Common myeloid progenitor, CD34-positive (primary cell): Measurements from ENCODE around the gene PALLD.

ENCODE experiments used
- CTCF ChIA-PET: fragments of 350-600 bp; sonication (Branson Sonifier 250); formaldehyde crosslinking; loops from one replicate; lab custom pipeline; 2021; ENCODE audit warnings: antibody characterized with exemption; lab: Charles Lee
- POLR2A ChIA-PET: fragments of 350-600 bp; sonication (Branson Sonifier 250); formaldehyde crosslinking; loops from one replicate; lab custom pipeline; 2021; ENCODE audit warnings: antibody characterized with exemption; lab: Charles Lee
- DNase-seq, 3 donors: peaks; one replicate each; pipeline versions ENCODE4 v3.0.0 to v3.0.0-alpha.2; 2013
- H3K27ac ChIP-seq, 2 experiments: 1 replicate in 1 of 2; 2 replicates in 1 of 2; pipeline ENCODE4 v1.7.0; 2013; ENCODE audit warnings: inconsistent platforms in 2 of 2, low read length in 2 of 2, mild to moderate bottlenecking in 2 of 2, low read depth in 1 of 2, moderate library complexity in 1 of 2; ENCODE audit not compliant: severe bottlenecking in 2 of 2, insufficient read depth in 1 of 2, poor library complexity in 1 of 2
- H3K27me3 ChIP-seq, 5 experiments: replicated peaks in 2 of 5; 1 replicate in 3 of 5; 2 replicates in 2 of 5; pipeline versions ENCODE4 v1.6.1 to v1.7.0; 2013; ENCODE audit warnings: low read length in 4 of 5, mild to moderate bottlenecking in 2 of 5, moderate library complexity in 2 of 5, inconsistent platforms in 1 of 5; ENCODE audit not compliant: insufficient read depth in 5 of 5, control insufficient read depth in 4 of 5
- H3K36me3 ChIP-seq, 4 experiments: 1 replicate in 2 of 4; 2 replicates in 2 of 4; pipeline versions ENCODE4 v1.6.1 to v1.7.0; 2013; ENCODE audit warnings: low read length in 3 of 4, control low read depth in 1 of 4, mild to moderate bottlenecking in 1 of 4; ENCODE audit not compliant: control insufficient read depth in 4 of 4, insufficient read depth in 4 of 4
- H3K4me1 ChIP-seq, 4 experiments: 1 replicate in 3 of 4; 2 replicates in 1 of 4; pipeline versions ENCODE4 v1.6.1 to v1.7.1; 2013; ENCODE audit warnings: low read length in 3 of 4, mild to moderate bottlenecking in 3 of 4, control low read depth in 1 of 4, inconsistent platforms in 1 of 4, moderate library complexity in 1 of 4; ENCODE audit not compliant: control insufficient read depth in 4 of 4, insufficient read depth in 4 of 4; ENCODE audit errors: control extremely low read depth in 1 of 4
- H3K4me3 ChIP-seq, 7 experiments: 1 replicate in 4 of 7; 2 replicates in 3 of 7; pipeline versions ENCODE4 v1.5.1 to v1.7.0; 2013; ENCODE audit warnings: mild to moderate bottlenecking in 7 of 7, low read length in 6 of 7, moderate library complexity in 6 of 7, inconsistent platforms in 2 of 7, low read depth in 2 of 7, control low read depth in 1 of 7; ENCODE audit not compliant: insufficient read depth in 4 of 7, control insufficient read depth in 1 of 7; ENCODE audit errors: extremely low read depth in 1 of 7
- H3K9me3 ChIP-seq, 5 experiments: 1 replicate in 4 of 5; 2 replicates in 1 of 5; pipeline versions ENCODE4 v1.6.1 to v1.7.1; 2013; ENCODE audit warnings: low read length in 4 of 5, mild to moderate bottlenecking in 2 of 5, inconsistent platforms in 1 of 5, low read depth in 1 of 5, moderate library complexity in 1 of 5; ENCODE audit not compliant: control insufficient read depth in 4 of 5, insufficient read depth in 2 of 5; ENCODE audit errors: control extremely low read depth in 1 of 5
- WGBS: methylation state at CpG from one replicate; pipeline ENCODE4 v1.1.5; 2013; ENCODE audit not compliant: insufficient coverage; 5-methylcytosine and 5-hydroxymethylcytosine counted together

PALLD gene

GRCh38 chr4:168572002-168572401 lies 75.2 kb downstream of the PALLD start:
- H3K36me3 ChIP-seq = no peaks in the 10 kb centered on the region
- H3K27ac ChIP-seq = no peak overlapping the region
- no peaks in the 10 kb centered on the region for H3K9me3 ChIP-seq
- no peak overlapping the region for H3K4me3 ChIP-seq
- H3K27me3 ChIP-seq = no peaks in the 10 kb centered on the region
- CTCF ChIA-PET = no interaction called here
- H3K4me1 ChIP-seq = no peaks in the 10 kb centered on the region
- WGBS = 90% methylated on average over 2 of the region's 3 CpGs
- POLR2A ChIA-PET = no interaction called here
- DNase-seq = no peak

- DNase-seq = no peak
- POLR2A ChIA-PET = no interaction called here
- no peaks in the 10 kb centered on the region for H3K36me3 ChIP-seq
- H3K4me3 ChIP-seq = no peak overlapping the region
- H3K9me3 ChIP-seq = peaks cover 0 to 2% (median 0%) of the 10 kb centered on the region in 5 experiments
- no peaks in the 10 kb centered on the region for H3K27me3 ChIP-seq
- CTCF ChIA-PET = interaction anchor here (1.3 to 1.5 kb wide), 2 partner anchors 12 to 29 kb away, joined by 3 read pairs; no protein-coding TSS in a partner anchor
- no peaks in the 10 kb centered on the region for H3K4me1 ChIP-seq
- no peak overlapping the region for H3K27ac ChIP-seq
- no CpG with 5 or more reads among the region's 3 CpGs for WGBS
Observed at GRCh38 chr4:168573870-168574269, 77.0 kb downstream of the PALLD start.

- DNase-seq = no peak
- no peak overlapping the region for H3K4me3 ChIP-seq
- peaks cover 0 to 2% (median 0%) of the 10 kb centered on the region in 5 experiments for H3K9me3 ChIP-seq
- WGBS = 100% methylated on average over 2 of the region's 5 CpGs
- no peak overlapping the region for H3K27ac ChIP-seq
- H3K27me3 ChIP-seq = no peaks in the 10 kb centered on the region
- ChIA-PET CTCF (interaction anchor here (1.5 kb wide), 3 partner anchors 12 to 345 kb away, joined by 3 to 5 read pairs (median 3); no protein-coding TSS in a partner anchor), POLR2A (no interaction called here)
- no peaks in the 10 kb centered on the region for H3K36me3 ChIP-seq
- no peaks in the 10 kb centered on the region for H3K4me1 ChIP-seq
Observed at GRCh38 chr4:168574581-168575295, 77.9 kb downstream of the PALLD start.

- Histone ChIP-seq H3K27me3 (no peaks in the 10 kb centered on the region), H3K9me3 (peaks cover 0 to 2% (median 0%) of the 10 kb centered on the region in 5 experiments), H3K36me3 (no peaks in the 10 kb centered on the region), H3K27ac (no peak overlapping the region), H3K4me1 (no peaks in the 10 kb centered on the region), H3K4me3 (no peak overlapping the region)
- CTCF ChIA-PET = interaction anchor here (1.5 kb wide), 2 partner anchors 11 to 345 kb away, joined by 3 to 5 read pairs; no protein-coding TSS in a partner anchor
- POLR2A ChIA-PET = no interaction called here
- WGBS = 100% methylated on average over 2 of the region's 2 CpGs
- no peak for DNase-seq
Observed at GRCh38 chr4:168575473-168575872, 78.6 kb downstream of the PALLD start.

GRCh38 chr4:168577624-168578023 lies 80.8 kb downstream of the PALLD start:
- H3K9me3 ChIP-seq = peaks cover 0 to 3% (median 2%) of the 10 kb centered on the region in 5 experiments
- DNase-seq = no peak
- whole genome bisulfite sequencing = 100% methylated on average over 1 of the region's 5 CpGs
- H3K27ac ChIP-seq = no peak overlapping the region
- ChIA-PET CTCF (no interaction called here), POLR2A (no interaction called here)
- no peak overlapping the region for H3K4me3 ChIP-seq
- no peaks in the 10 kb centered on the region for H3K4me1 ChIP-seq
- H3K27me3 ChIP-seq = no peaks in the 10 kb centered on the region
- H3K36me3 ChIP-seq = no peaks in the 10 kb centered on the region

GRCh38 chr4:168580228-168580627 lies 83.4 kb downstream of the PALLD start:
- Histone ChIP-seq H3K27ac (no peak overlapping the region), H3K4me1 (no peaks in the 10 kb centered on the region), H3K27me3 (no peaks in the 10 kb centered on the region), H3K9me3 (peaks cover 0 to 3% (median 2%) of the 10 kb centered on the region in 5 experiments), H3K4me3 (no peak overlapping the region), H3K36me3 (no peaks in the 10 kb centered on the region)
- ChIA-PET POLR2A (no interaction called here), CTCF (no interaction called here)
- WGBS = no CpG with 5 or more reads among the region's 2 CpGs
- no peak for DNase-seq

GRCh38 chr4:168584321-168584771 lies 87.5 kb downstream of the PALLD start:
- 83% methylated on average over 1 of the region's 2 CpGs for WGBS
- Histone ChIP-seq H3K9me3 (peaks cover 0 to 3% (median 0%) of the 10 kb centered on the region in 5 experiments), H3K36me3 (no peaks in the 10 kb centered on the region), H3K27ac (no peak overlapping the region), H3K27me3 (no peaks in the 10 kb centered on the region), H3K4me1 (no peaks in the 10 kb centered on the region), H3K4me3 (no peak overlapping the region)
- CTCF ChIA-PET = interaction anchor here (0.6 kb wide), 1 partner anchor 27 kb away, joined by 3 read pairs; no protein-coding TSS in a partner anchor
- POLR2A ChIA-PET = no interaction called here
- no peak for DNase-seq
